Measurements from ENCODE around the gene ZBTB38. TPM values are rescaled to one million over a fixed set of nuclear protein-coding genes. Genes with fewer than 3 reads are reported as not detected.
A peak's percentile ranks its signal among the peaks of the same experiment; 100 is the strongest.

Gene ZBTB38
- total and polyA plus RNA-seq, 2 of the 13 experiments (the other 11 are each of a cell fraction or from before 2014, with no cell fraction given): 26.8 to 51.7 TPM

- ATAC-seq: no peak
- no TSS peak for BruUV-seq (replicated peaks)
- intact Hi-C loops (cut with micrococcal nuclease; ENCODE audit: unreplicated experiment): no loop called here
- Histone ChIP-seq H3K79me2 (ENCODE audit: insufficient read depth, low read length) (no peaks in the 10 kb centered on the region), H3K4me2 (ENCODE audit: low read depth, low read length) (no peak overlapping the region), H3K4me3 (replicated peaks in 1 of 3; ENCODE audit: insufficient read depth in 1 of 3, low read depth in 2 of 3, low read length in 3 of 3) (no peak overlapping the region), H4K20me1 (ENCODE audit: insufficient read depth, low read length) (no peaks in the 10 kb centered on the region), H3K4me1 (ENCODE audit: insufficient read depth, low read length) (peaks cover 43% of the 10 kb centered on the region), H3K9me3 (ENCODE audit: low read length) (no peaks in the 10 kb centered on the region), H3K36me3 (replicated peaks in 1 of 2; ENCODE audit: control insufficient read depth in 1 of 2, insufficient read depth in 2 of 2, low read length in 2 of 2) (peaks cover 3 to 17% of the 10 kb centered on the region in 2 experiments), H3K27me3 (ENCODE audit: control insufficient read depth in 1 of 2, insufficient read depth in 2 of 2, low read length in 2 of 2) (no peaks in the 10 kb centered on the region), H2AFZ (ENCODE audit: low read length) (no peak overlapping the region), H3K9ac (ENCODE audit: insufficient read depth, low read depth, low read length) (no peak overlapping the region), H3K27ac (ENCODE audit: extremely low read length, insufficient read depth, low read length) (peak overlapping the region; percentile 14)
- 98% methylated on average over 6 of the region's 6 CpGs for WGBS (ENCODE audit: low lambda C conversion rate)
- CTCF ChIA-PET (ENCODE audit: low intra/inter-chr PET ratio, low total read pairs): no interaction called here
- TF ChIP-seq ZNF772 (CRISPR knock-in tag; IDR thresholded peaks at IDR 0.05) (no peak), ZNF775 (CRISPR knock-in tag; IDR thresholded peaks at IDR 0.05; ENCODE audit: borderline replicate concordance) (no peak), ZNF644 (CRISPR knock-in tag; IDR thresholded peaks at IDR 0.05; ENCODE audit: low read depth) (no peak), SALL1 (CRISPR knock-in tag; IDR thresholded peaks at IDR 0.05) (no peak), ZSCAN22 (CRISPR knock-in tag; IDR thresholded peaks at IDR 0.05) (no peak), MYNN (CRISPR knock-in tag; IDR thresholded peaks at IDR 0.05; ENCODE audit: low read depth) (no peak), ZNF138 (CRISPR knock-in tag; IDR thresholded peaks at IDR 0.05; ENCODE audit: low read depth) (no peak), ZNF577 (CRISPR knock-in tag; IDR thresholded peaks at IDR 0.05; ENCODE audit: borderline replicate concordance, low read depth) (no peak), TRIM22 (IDR thresholded peaks at IDR 0.05) (no peak), PRDM10 (CRISPR knock-in tag; IDR thresholded peaks at IDR 0.05; ENCODE audit: low read depth) (no peak), NFE2L1 (CRISPR knock-in tag; IDR thresholded peaks at IDR 0.05; ENCODE audit: borderline replicate concordance) (no peak), CENPT (CRISPR knock-in tag; IDR thresholded peaks at IDR 0.05; ENCODE audit: low read depth) (no peak)
- DNase-seq (ENCODE audit: low spot score): no peak
- in situ Hi-C loops (cut with HindIII; ENCODE audit: extremely low pct_ligation_motif_present, low pct_unique_long_range_greater_than_20kb): no loop called here
- POLR2A ChIA-PET: no interaction called here
- FAIRE-seq: no peak
Observed at GRCh38 chr3:141392897-141393734, 24.8 kb downstream of the ZBTB38 start.

Data from HepG2 (cell line).